GM18867 (cell line): ENCODE data around the gene SFSWAP.
"Not testable (repeated sequence)": the region's sequence is repeated elsewhere in the genome, so short reads cannot be mapped to it uniquely, and the experiment has no call there.

ENCODE experiments used
- ATAC-seq: cut with Tn5 transposase; IDR thresholded peaks from one replicate; pipeline ENCODE4 v1.9.1; 2021; ENCODE audit warnings: mild to moderate bottlenecking, moderate library complexity; ENCODE audit not compliant: unreplicated experiment

SFSWAP gene

DNA sequence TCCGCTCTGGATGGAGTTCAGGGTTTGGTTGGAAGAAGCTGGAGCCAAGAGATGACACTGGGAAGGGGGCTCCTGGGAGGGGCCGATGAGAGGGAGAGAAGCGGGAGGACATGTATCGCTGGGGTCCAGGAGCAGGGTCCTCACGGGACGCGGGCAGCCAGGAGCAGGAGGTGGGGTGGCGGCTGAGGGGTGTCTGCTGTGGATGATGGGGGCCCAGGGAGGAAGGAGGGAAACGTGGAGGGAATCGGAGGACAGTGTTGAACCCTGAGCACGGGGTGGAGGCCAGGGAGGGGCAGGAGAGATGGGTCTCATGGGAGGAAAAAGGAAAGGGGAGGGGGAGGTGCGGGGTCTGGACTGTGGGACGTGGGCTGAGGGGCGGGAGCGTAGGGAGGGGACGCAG is 31.7 kb upstream of the SFSWAP start:
- not testable (repeated sequence) for ATAC-seq

DNA sequence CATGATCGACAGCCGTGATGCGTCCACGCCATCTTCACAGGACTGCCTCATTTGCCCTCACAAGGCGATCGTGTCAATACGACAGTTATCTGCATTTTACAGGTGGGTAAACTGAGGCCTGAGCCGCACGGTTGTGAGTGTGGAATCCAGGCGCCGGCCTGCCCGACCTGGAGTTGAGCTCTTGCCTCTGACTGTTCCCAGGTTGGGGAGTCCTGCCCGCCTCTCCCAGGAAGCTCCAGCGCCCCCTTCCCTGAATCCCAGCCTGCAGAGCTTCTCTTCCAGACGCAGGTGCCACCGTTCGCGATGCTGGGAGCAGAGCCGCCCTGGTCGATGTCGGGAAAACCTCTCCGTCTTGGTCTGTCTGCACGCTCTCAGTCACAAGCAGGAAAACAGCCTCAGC is 31.1 kb upstream of the SFSWAP start:
- ATAC-seq = not testable (repeated sequence)

DNA sequence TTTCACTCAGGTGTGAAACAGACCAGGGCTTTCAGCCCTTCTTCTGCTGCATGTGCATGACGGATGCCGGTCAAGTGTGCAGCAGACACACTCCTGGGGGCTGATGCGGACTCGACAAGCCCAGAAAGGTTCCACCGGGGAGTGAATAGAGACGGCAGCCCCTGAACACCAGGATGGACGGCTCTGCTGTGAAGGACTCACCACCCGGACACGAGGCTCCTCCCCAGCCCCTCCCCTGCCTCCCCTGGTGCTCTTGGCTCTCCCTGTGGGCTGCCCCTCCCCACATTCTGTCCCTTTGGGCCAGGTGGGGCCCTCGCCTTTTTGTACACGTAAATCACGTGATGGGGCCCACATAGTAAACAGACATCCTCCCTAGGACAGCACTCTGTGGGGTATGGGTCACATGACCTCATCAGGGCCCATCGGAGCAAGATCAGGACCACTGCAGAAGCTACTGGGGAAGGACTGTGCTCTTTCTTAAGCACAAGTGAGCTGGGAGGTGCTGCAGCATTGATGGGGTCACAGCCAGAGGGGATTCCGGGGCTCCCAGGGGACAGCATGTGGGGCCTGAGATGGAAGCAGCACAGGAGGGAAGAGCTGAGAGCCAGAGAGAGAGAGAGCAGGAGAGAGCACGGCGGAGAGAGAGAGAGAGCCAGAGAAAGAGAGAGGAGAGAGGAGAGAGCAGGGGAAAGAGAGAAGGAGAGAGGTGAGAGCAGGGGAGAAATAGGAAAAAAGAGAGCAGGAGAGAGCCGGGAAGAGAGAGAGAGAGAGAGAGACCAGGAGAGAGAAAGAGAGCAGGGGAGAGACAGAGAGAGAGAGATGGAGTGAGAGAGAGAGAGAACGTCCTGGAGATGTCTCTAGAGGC is 30.3 kb upstream of the SFSWAP start:
- ATAC-seq = not testable (repeated sequence)

DNA sequence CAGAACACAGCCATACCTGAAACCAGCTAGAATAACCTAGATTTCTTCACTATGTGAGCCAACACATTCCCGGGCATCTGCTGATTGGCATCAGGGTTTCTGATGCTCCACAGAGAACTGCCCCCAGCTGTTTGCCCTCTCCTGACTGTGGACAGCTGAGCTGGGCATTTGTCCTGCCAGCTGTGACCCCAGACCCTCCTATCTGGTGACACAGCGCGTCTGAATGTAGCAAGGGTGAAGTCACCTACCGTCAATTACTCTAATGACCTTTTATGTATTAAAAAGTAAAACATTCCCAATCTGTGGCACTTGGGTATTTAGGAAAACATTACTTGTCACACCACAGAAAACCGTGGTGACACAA is 29.7 kb upstream of the SFSWAP start:
- no peak for ATAC-seq

DNA sequence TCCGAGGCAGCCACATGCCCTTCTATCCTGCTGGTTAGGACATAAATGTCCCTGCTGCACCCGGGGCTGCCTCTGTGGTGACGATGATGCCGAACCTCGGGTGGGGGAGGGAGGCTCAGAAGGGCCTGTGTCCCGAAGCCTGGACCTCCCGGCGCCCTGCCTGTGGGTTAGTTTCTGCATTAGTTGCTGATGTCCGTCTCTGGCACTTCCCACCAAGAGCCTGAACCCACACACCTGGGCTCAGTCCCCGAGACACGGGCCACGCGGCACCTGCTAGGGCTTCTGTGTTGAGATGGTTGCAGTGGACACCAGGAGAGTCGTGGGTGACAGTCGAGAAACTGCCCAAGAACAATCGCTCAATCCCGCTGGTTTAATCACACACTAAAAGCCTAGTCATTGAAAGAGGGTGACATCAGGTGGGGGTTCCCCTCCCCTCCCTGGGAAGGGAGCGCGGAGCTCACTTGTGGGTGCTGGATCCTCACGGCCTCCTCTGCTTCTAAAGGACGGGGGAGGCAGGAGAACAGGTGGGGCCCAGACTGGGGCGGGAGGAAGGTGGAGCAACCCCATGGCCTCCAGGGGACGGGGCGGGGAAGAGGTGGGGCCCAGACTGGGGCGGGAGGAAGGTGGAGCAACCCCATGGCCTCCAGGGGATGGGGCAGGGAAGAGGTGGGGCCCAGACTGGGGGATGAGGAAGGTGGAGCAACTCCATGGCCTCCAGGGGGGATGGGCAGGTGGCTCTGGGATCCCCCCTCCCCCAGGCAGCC is 29.0 kb upstream of the SFSWAP start:
- ATAC-seq = not testable (repeated sequence)

DNA sequence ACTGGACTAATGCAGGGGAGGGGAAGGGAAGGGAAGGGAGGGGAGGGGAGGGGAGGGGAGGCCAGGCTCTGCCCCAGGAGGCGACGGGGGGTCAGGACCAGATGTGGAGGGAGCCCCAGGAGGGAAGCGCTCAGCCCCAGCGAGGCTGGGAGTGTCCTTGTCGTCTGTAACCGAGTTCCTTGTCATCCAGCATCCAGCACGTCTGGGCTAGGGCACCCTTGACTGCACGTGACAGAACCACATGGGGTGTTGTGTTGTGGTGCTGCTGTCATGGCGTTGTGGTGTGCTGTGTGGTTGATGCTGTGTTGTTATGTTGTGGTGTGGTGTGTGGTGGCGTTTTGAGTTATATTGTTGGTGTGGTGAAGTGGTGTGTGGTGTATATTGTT is 28.4 kb upstream of the SFSWAP start:
- no peak for ATAC-seq

DNA sequence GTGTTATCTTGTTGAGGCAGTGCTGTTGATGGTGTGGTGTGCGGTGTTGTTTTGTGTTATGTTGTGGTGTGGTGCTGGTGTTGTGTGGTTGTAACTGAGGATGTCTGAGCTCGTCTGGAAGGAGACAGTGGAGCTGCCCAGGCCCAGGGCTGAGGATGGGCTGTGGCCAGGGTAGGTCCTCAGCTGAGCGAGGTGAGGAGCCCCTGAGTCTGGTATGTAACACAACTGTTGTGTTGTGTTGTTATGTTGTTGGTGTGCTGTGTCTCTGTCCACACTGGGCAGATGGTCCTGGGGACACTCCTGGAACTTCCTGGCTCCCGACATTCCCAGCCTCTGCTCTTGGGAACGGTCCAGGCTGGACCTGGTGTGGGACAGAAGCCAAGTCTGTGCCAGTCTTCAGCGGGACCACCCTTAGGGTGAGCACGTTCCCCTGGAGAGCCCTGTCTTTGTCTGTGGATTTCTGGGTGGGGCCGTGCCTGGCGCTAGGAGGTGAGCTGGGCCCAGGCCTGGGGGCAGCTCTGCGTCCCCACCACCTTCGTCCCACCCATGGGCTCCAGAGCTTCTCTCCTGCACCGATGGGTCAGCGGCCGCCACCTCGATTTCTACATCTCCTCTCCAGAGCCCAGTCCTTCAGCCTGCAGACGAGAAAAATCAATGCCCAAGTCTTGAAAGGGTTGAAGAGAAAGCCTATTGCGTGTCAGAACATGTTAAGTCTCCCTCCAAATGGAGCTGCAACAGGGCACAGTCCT is 27.4 kb upstream of the SFSWAP start:
- no peak for ATAC-seq

DNA sequence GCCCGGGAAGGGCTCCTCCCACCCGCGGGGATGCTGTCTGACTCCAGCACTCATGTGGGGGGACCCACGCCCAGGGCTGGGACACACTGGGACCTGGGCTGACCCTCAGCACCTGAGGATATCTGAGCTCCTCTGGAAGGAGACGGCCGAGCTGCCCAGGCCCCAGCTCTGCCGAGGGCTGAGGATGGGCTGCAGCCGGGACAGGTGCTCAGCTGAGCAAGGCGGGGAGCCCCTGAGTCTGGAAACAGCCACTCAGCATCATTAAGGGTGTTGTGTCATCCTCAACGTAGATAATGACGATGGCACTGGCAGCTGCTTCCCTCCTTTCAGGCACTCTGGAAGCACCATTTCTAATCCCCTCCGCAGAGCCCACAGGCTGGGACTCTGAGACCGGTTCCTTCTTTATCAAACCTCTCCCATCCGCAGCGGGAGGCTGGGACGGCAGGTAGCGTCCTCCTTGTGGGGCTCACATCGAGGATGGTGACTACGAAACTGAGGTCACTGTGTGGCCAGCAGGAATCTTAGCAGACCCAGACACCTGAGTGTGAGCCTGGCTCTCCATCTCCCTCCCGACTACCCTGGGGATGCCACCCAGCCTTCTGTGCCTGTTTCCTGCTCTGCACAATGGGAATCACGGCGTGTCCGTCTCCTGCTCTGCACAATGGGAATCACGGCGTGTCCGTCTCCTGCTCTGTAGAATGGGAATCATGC is 26.7 kb upstream of the SFSWAP start:
- ATAC-seq = no peak

DNA sequence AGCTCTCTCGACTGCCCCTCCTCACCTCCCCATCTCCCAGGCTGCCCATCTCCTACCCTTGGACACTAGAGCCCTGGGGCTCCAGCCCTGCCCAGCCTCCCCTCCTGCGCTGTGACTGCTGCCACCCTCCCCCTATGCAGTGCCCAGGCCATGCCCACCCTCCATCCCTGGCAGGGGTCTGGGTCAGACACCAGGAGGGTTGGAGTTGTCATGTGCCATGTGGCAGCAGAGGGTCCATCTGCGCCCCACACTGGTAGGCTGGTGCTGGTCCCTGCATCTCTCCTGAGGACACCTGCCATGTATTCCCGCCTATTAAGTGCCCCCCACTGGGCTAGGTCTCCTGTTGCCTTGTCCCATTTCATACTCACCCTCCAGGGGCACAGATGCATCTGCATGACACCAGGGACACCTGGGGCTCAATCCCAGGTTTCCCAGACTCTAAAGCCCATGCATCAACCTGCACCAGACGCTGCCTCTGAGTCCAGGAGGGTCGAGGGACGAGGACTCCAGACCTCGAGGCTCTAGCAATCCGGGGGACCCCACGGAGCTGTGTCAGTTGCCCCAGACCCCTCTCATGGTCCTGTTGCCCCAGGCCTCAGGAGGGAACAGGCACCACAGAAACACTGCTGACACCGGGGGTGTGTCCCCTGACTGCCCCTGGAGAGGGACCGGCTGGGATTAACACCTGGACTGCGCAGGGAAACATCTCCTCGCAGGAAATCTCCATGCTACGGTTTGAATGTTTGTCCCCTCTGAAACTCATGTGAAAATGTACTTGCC is 23.4 kb upstream of the SFSWAP start:
- no peak for ATAC-seq

DNA sequence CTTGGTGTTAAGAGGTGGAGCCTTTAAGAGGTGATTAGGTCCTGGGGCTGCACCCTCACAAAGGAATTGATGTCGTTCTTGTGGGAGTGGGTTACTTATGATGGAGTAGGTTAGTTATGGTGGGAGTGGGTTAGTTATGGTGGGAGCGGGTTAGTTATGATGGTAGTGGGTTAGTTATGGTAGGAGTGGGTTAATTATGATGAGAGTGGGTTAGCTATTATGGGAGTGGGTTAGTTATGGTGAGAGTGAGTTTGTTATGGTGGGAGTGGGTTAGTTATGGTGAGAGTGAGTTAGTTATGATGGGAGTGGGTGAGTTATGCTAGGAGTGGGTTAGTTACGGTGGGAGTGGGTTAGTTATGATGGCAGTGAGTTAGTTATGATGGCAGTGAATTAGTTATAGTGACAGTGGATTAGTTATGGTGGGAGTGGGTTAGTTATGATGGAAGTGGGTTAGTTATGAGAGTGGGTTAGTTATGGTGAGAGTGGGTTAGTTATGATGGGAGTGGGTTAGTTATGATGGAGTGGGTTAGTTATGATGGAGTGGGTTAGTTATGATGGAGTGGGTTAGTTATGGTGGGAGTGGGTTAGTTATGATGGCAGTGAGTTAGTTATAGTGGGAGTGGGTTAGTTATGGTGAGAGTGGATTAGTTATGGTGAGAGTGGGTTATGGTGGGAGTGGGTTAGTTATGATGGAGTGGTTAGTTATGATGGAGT is 22.6 kb upstream of the SFSWAP start:
- no peak for ATAC-seq

DNA sequence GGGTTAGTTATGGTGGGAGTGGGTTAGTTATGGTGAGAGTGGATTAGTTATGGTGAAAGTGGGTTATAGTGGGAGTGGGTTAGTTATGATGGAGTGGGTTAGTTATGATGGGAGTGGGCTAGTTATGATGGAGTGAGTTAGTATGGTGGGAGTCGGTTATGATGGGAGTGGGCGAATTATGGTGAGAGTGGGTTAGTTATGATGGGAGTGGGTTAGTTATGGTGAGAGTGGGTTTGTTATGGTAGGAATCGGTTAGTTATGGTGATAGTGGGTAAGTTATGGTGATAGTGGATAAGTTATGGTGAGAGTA is 22.1 kb upstream of the SFSWAP start:
- ATAC-seq = no peak

DNA sequence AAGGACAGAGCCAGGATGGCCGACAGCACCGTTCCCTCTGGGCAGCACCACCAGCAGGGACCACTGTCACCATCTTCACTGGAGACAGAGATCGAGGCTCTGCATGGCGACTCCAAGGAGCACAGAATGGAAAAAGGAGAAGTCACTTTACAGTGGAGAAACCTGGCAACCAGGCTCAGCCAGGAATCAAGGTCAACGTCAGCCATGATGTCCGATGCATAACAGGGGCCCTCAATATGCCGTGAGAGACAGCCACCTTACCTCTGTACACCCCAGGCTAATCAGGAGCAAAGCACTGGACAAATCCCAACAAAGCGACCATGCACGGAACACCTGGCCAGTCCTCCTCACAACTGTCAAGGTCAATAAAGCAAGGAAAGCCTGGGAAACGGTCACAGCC is 20.6 kb upstream of the SFSWAP start:
- no peak for ATAC-seq

DNA sequence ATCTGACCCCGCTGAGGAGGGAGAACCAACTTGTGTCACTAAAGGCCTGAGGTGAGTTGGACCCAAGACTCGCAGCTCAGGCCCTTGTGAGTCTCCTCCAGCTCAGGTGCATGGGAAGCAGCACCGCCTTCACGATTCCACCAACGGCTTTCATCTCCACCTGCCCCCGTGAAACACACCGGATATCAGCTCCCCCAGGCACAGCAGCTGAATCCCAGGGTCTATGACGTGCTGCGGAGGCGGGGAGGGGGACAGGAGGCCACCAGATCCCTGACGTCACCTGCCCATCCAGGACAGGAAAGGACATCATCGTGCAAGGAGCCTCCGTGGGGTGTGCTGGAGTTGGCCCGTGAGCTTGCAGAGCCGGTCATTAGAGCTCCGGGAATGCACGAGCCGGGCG is 18.5 kb upstream of the SFSWAP start:
- ATAC-seq = no peak

DNA sequence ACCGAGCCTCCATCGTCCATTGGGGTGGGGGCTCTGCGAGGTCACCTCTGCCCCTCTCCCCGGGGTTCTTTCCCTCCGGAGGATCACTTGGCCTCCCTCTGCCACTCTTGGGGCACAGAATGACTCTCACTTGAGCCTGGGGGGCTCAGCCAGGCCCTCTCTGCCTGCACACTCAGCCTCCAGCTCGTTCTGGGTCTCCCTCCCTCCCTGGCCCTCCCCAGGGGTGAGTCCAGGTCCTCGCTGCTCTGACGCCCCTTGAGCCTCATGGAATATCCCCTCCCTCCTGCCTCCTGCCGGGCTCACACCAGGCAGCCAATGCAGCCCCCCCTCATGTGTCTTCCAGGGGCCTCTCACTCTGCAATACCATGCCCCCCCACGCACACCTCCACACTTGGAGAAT is 17.7 kb upstream of the SFSWAP start:
- no peak for ATAC-seq

DNA sequence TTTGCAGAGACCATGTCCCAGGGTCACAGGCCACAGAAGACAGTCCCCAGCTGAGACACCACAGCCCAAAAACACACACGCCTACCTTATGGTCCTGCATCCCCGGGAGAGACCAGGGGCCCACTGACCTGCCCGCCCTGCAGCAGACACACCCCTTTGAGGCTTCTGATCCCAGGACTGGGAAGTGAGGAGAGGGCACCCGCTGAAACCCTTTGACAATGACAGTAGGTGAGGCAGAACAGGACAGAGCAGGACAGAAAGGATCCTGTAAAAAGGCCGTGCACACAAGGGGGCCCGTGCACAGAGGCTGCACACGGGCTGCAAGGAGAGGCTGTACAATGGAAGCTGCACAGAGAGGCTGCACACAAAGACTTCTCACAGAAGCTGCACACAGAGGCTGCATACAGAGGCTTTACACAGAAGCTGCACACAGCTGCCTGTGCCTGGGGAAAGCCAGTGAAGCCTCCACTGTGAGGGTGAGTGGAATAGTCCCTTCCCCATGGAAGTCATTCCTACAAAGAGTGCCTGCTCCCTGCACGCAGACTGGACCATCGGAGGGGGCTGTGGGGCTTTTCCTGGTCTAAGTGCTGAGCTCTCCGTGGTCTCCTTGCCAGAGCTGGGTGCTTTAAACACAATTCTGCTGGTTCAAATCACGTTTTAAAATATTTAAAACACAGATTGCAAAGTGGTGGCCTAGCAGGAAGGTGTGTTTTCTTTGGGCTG is 16.6 kb upstream of the SFSWAP start:
- no peak for ATAC-seq

DNA sequence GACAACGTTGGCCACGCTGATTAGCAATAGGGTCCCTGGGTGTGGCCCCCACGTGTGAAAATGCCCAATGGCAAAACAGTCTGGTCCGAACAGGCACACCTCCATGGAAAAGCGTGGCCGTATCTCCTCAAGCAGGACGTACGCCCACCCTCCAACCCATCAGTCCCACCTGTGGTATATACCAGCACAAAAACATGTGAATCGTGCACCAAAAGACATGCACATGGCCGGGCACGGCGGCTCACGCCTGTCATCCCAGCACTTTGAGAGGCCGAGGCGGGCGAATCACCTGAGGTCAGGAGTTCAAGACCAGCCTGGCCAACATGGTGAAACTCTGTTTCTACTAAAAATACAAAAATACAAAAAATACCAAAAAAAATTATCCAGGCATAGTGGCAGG is 14.9 kb upstream of the SFSWAP start:
- no peak for ATAC-seq

DNA sequence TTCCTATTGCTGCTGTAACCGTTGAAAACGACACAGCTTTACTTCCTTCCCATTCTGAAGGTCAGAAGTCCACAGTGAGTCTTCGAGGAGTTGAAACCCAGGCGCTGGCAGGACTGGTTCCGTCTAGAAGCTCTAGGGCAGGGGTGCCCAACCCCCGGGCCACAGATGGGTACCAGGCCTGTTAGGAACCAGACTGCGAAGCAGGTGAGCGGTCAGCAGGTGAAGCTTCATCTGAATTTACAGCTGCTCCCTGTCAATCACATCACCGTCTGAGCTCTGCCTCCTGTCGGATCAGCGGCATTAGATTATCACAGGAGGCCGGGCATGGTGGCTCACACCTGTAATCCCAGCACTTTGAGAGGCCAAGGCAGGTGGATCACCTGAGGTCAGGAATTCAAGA is 12.6 kb upstream of the SFSWAP start:
- no peak for ATAC-seq

DNA sequence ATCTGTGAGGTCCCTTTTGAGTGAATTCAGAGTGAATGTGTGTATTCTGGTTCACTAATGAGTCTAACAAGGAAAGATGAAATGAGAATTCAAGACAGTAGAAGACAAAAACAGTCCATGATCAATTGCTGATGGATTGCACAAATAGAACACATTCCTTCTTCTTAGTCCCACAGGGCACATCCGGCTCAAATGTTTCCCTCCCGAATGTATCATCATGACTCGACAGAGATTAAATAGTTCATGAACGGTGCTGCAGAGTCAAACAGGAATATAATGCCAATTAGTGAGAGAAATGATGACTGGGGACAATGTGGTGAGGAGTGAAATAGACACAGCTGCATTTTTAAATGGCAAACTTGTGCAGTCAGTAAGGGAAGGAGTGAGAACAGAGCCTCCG is 11.5 kb upstream of the SFSWAP start:
- no peak for ATAC-seq

DNA sequence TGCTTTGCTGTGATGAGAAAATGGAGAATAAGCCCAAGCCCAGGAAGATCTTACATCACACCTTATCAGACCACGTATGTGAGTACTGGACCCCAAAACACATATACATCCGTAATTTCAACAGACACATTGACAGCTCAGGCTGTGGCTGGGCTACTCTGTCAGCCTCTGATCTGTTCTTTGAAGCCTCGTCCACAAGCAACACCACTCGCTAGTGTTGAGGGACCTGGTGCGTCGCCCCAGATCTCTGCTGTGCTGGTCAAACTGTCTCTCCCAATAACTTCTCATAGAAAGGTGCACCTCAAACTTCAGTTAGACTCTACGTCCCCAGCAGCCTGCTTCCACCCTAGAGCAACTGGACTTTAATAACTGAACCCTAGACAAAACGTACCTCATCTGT is 10.6 kb upstream of the SFSWAP start:
- no peak for ATAC-seq
